MV-4-11 (cell line): ENCODE results near the gene S1PR5.
"Not testable (repeated sequence)": the region's sequence is repeated elsewhere in the genome, so short reads cannot be mapped to it uniquely, and the experiment has no call there.

Experiments used
- DNase-seq: peaks from one replicate; lab custom pipeline; 2025; lab: John Stamatoyannopoulos, UW

The S1PR5 gene

GRCh38 chr19:10544242-10544752 is 27.1 kb upstream of the S1PR5 start:
- DNase-seq = peak; percentile 18

DNA sequence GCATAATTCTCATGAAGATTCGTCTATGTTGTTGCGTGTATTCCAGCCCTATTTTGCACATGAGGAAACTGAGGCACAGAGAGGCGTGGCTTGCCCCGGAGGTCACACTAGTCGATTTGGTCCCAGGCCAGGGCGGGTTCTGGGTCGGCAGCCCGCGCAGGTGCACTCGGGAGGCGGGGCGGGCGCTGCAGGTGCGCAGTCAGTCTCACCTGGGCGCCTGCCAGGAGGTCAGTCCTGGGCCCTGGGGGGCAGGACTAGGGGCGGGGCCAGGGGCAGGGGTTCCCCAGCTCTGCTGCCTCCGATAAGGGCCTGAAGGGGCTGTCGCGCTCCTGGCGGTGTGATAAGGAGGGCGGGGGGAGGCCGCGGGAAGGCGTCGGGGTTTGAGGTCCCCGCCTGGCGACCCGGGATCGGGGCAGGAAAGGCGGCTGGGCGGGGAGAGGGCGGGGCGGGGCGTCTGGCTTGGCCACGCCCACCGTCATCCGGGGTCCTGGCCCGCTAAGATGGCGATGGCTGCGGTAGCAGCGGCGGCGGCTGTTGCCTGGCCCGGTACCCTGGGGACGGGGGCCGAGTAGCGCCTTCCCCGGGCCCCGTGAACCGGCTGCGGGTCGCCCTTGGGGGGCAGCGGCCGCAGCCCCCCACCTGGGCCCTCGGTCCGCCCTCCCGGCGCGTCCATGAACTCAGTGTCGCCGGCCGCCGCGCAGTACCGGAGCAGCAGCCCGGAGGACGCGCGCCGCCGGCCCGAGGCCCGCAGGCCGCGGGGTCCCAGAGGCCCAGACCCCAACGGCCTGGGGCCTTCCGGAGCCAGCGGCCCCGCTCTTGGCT is 26.4 kb upstream of the S1PR5 start, which contains the start of gene ATG4D:
ATG4D (plus strand) TSS at position 485 of the 822 bp plus-strand sequence; CDS start at position 672, 187 bp downstream.
- DNase-seq = peak; percentile 61

GRCh38 chr19:10543059-10543419 is 25.8 kb upstream of the S1PR5 start:
- no peak for DNase-seq

DNA sequence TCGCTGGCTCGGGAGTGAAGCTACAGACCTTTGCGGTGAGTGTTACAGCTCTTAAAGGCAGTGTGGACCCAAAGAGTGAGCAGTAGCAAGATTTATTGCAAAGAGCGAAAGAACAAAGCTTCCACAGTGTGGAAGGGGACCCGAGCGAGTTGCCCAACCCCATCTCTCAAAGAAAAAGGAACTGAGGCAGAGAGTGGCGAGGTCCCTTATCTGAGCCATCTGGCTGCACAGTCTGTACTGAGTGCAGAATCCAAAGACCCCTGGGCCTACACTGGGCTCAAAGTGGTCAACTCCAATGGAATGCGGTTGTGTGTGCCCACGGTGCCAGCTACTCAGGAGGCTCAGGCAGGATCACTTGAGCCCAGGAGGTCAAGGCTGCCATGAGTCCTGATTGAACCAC is 21.8 kb upstream of the S1PR5 start:
- peak; percentile 84 for DNase-seq

GRCh38 chr19:10538204-10538983 is 21.1 kb upstream of the S1PR5 start:
- DNase-seq = peak; percentile 89

DNA sequence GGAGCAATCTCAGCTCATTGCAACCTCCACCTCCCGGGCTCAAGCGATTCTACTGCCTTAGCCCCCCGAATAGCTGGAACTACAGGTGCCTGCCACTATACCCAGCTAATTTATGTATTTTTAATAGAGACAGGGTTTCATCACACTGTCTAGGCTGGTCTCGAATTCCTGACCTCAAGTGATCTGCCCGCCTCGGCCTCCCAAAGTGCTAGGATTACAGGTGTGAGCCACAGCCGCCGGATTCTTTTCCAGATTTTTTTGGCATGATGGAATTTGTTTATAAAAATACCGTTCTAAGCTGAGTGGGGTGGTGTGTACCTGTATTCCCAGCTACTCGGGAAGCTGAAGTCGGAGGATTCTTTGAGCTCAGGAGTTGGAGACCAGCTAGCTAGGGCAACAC is 20.4 kb upstream of the S1PR5 start:
- no peak for DNase-seq

GRCh38 chr19:10535613-10536012 is 18.4 kb upstream of the S1PR5 start:
- DNase-seq = no peak

DNA sequence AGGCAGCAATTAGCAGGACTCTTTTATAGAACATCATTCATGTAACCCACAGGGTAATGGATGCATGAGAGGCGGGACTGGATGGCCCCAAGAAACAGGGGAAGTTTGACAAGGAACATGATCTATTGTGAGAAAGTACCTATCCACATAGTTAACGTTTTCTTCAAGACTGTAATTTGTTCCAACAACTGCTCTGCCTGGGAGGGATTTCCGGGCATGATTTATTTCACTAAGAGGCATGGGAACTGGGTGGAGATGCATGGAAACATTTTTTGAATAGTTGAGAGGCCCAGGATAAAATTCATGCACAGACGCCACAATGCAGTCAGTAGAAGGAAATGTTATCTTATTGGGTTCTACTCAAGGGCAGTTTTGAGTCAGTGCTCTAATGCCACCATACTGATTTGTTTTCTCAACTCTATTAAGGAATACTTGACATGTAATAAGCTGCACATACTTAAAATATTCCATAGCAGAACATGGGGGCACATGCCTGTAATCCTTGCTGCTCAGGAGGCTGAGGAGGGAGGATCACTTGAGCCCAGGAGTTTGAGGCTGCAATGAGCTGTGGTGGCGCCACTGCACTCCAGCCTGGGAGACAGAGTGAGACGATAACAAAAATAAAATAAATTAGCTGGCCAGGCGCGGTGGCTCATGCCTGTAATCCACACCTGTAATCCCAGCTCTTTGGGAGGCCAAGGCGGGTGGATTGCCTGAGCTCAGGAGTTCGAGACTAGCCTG is 16.6 kb upstream of the S1PR5 start:
- peak; percentile 46 for DNase-seq

DNA sequence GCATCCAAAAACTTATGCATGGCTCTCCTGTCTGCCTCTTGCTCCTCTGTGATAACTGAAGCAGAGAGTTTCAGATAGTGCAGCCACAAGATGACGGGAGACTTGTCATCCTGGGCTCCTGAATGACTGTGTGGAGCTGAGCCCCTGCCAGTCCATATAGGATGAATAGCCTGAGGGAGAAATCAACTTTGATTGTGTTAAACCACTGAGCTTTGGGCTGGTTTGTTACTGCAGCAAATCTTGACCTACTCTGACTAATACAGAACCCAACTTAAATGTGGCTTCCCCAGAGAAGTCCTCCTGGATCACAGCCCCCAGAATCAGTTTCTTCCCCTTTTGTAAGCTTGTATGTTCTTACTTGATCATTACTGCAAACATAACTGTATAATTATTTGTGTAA is 15.2 kb upstream of the S1PR5 start:
- no peak for DNase-seq

- not testable (repeated sequence) for DNase-seq
Measured at GRCh38 chr19:10526887-10527286, 9.6 kb upstream of the S1PR5 start.

- no peak for DNase-seq
Measured at GRCh38 chr19:10525636-10526035, 8.4 kb upstream of the S1PR5 start.

DNA sequence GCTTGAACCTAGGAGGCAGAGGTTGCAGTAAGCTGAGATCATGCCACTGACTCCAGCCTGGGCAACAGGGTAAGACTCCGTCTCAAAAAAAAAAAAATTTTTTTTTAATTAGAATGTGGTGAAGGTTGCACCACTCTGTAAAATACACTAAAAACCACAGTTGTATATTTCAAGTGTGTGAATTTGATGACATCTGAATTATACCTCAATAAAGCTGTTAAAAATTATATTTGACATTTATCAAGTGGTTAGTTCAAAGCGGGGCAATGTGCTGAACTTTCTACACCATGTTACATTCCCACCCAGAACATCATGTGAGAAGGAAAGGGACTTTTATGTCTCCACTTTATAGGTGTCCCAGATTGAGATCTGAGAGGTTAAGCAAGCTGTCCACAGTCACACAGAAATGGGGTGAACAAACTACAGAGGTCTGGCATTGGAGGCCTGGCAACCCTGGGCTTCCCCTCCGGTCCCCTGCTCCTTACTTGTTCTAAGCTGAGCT is 5.9 kb upstream of the S1PR5 start:
- DNase-seq = peak; percentile 18

- DNase-seq = no peak
Measured at GRCh38 chr19:10521461-10522171, 4.4 kb upstream of the S1PR5 start.

DNA sequence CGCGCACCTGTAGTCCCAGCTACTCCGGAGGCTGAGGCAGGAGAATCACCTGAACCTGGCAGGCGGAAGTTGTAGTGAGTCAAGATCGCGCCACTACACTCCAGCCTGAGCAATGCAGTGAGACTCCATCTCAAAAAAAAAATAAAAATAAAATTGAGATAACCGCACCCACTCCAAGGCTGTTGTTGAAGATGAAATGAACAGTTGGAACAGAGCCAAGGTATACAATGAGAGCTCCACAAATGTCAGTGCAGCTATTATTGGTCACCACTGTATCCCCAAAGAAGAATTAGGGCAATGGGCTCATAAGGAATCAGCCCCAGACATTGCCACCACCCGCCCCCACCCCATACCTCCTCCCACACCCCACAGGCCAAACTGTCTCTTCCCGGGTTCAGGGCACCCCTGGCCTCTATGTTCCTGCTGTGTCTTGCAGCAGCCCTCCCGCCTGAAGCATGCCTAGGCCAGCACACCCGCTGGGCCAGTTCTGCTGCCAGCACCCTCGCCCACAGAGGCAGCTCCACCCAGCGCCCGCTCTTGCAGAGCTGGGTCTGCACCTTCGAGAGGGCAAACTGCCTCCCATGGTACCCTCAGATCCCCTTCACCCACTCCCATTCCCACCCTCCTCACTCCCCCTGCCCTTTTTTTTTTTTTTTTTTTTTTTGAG is 3.5 kb upstream of the S1PR5 start:
- DNase-seq = no peak

DNA sequence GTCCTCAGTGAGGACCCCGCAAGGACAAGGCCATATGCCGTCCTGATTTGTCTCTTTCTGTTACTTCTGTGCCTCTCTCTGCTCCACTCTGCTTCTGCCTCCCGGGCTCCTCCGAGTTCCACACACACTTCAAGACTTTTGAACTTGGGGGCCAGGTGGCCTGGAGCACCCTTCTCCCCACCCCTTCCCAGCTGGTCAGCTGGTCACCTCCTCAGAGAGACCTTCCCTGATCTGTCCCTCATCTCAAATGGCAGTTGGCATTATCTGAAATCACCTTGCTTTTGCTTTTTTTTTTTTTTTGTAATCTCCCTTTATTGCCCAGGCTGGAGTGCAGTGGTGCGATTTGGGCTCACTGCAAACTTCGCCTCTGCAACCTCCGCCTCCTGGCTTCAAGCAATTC is 2.2 kb upstream of the S1PR5 start:
- no peak for DNase-seq

- peak; percentile 25 for DNase-seq
Measured at GRCh38 chr19:10518444-10519361, 1.5 kb upstream of the S1PR5 start.

GRCh38 chr19:10517760-10518443 is 655 bp upstream of the S1PR5 start:
- peak; percentile 28 for DNase-seq

DNA sequence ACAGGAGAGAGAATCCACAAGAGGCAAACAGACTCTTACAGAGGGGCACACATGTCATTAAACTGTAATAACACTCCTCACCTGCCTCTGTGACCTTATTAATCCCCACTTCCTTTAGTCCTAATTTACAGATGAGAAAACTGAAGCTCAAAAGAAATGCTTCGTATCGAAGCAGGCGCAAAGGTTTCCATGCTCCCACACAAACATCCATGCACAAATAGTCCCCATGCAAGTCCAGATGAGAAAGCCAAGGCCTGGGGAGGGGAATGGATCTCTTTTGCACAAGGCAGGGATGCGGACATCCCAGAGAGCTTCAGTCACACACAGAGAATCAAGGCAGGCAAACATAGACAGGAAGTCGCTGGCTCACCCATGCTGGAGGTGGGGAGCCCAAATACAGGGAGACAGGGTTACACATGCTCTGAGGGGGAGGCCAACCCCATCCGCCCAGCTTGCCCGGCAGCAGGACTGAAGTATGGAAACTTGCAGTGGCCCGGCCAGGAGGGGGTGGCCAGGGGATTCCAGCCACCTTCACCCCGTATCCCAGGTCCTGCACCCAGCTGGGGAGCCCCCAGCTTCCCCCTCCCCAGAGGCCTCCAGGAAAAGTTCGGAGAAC is 468 bp downstream of the S1PR5 start:
- DNase-seq = no peak

DNA sequence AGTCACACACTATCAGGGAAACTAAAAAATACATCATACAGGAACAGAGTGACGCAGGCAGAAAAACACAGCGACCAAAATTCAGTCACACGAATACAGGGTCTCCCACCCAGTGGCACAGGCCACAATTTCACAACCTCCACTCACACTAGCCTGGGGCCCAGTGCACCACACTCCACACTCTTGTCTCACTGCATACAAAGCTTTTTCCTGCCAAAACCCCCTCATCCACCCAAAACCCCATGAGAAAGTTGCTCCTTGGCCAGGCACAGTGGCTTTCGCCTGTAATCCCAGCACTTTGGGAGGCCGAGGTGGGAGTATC is 1.2 kb downstream of the S1PR5 start:
- peak; percentile 26 for DNase-seq
